HepG2 (cell line): Measurements from ENCODE around the gene PLOD2. TPM values are rescaled to one million over a fixed set of nuclear protein-coding genes. Genes with fewer than 3 reads are reported as not detected.

Experiments used
- DNMT1 ChIP-seq: sonication (generic); formaldehyde crosslinking; IDR thresholded peaks from 2 replicates; pipeline ENCODE4 v1.5.1; 2020; ENCODE audit warnings: mild to moderate bottlenecking, missing genetic modification reagents
- FOXK1 ChIP-seq: sonication (generic); formaldehyde crosslinking; IDR thresholded peaks from 2 replicates; pipeline ENCODE4 v1.4.0; 2020; ENCODE audit warnings: low read depth, missing genetic modification reagents, borderline replicate concordance
- FOXO1 ChIP-seq: sonication (generic); formaldehyde crosslinking; IDR thresholded peaks from 2 replicates; pipeline ENCODE4 v1.4.0; 2020; ENCODE audit warnings: missing genetic modification reagents
- GABPA ChIP-seq, 2 experiments: IDR thresholded peaks; 2 replicates each; pipeline ENCODE4 v1.6.1; 2011 to 2016; ENCODE audit warnings: low read depth in 2 of 2, low read length in 1 of 2, missing biosample characterization in 1 of 2, missing genetic modification characterization in 1 of 2
- LCORL ChIP-seq, 2 experiments: fragments of 450-650 bp in 1 of 2; sonication (generic) in 1 of 2; formaldehyde crosslinking in 1 of 2; IDR thresholded peaks; 2 replicates each; pipeline versions ENCODE4 v1.5.0 to v1.6.1; 2017 to 2020; ENCODE audit warnings: antibody characterized with exemption in 1 of 2, missing genetic modification reagents in 1 of 2
- NFE2L1 ChIP-seq: sonication (generic); formaldehyde crosslinking; IDR thresholded peaks from 2 replicates; pipeline ENCODE4 v1.4.0; 2020; ENCODE audit warnings: missing genetic modification reagents, mild to moderate bottlenecking, borderline replicate concordance
- PCBP1 ChIP-seq: fragments of 200-400 bp; formaldehyde crosslinking; IDR thresholded peaks from 2 replicates; pipeline ENCODE4 v1.6.1; 2017; ENCODE audit warnings: mild to moderate bottlenecking, low read depth, low read length, borderline replicate concordance
- RBAK ChIP-seq: sonication (generic); formaldehyde crosslinking; IDR thresholded peaks from 2 replicates; pipeline ENCODE4 v1.5.1; 2020; ENCODE audit warnings: mild to moderate bottlenecking, missing genetic modification reagents
- SALL2 ChIP-seq: sonication (generic); formaldehyde crosslinking; IDR thresholded peaks from 2 replicates; pipeline ENCODE4 v1.8.1; 2023; ENCODE audit warnings: mild to moderate bottlenecking, missing genetic modification reagents, inconsistent platforms
- U2AF2 ChIP-seq: fragments of 200-400 bp; formaldehyde crosslinking; IDR thresholded peaks from 2 replicates; pipeline ENCODE4 v1.6.1; 2017; ENCODE audit warnings: low read depth, mild to moderate bottlenecking, low read length
- ZBTB3 ChIP-seq: sonication (generic); formaldehyde crosslinking; IDR thresholded peaks from 2 replicates; pipeline ENCODE4 v1.4.0; 2020; ENCODE audit warnings: low read depth, mild to moderate bottlenecking, moderate library complexity, missing genetic modification reagents, borderline replicate concordance
- ZFP90 ChIP-seq: sonication (generic); formaldehyde crosslinking; IDR thresholded peaks from 2 replicates; pipeline ENCODE4 v1.8.0; 2022; ENCODE audit warnings: missing genetic modification reagents, mild to moderate bottlenecking, inconsistent platforms, borderline replicate concordance
- ZNF234 ChIP-seq: sonication (generic); formaldehyde crosslinking; conservative IDR thresholded peaks from 2 replicates; pipeline ENCODE4 v1.5.1; 2020; ENCODE audit warnings: mild to moderate bottlenecking, missing genetic modification reagents
- polyA plus RNA-seq, 8 experiments: library from polyadenylated mRNA; depleted of rRNA in 3 of 8; stranded (reverse) in 7 of 8; unstranded in 1 of 8; fragments of >200 nt; fragmentation: Illumina TruSeq in 4 of 8; extraction: Trizol in 4 of 8; gene quantifications; 2 replicates each; pipeline versions ENCODE4 v1.2.1 to v1.2.3, GENCODE V29; 2011 to 2016; ENCODE audit warnings: low read depth in 4 of 8, missing spikeins in 1 of 8, mixed read lengths in 1 of 8; ENCODE audit not compliant: insufficient read depth in 1 of 8
- total RNA-seq, 5 experiments: library from RNA; depleted of rRNA; stranded (reverse); fragments of >200 nt; fragmentation: Illumina TruSeq; extraction: Trizol; gene quantifications; 2 replicates each; pipeline ENCODE4 v1.2.3, GENCODE V29; 2016; ENCODE audit warnings: low read depth in 1 of 5
- TF ChIP-seq, protein P1 (sequence below): sonication (generic); formaldehyde crosslinking; IDR thresholded peaks from 2 replicates; pipeline ENCODE4 v1.9.0; 2021; ENCODE audit warnings: mild to moderate bottlenecking, missing genetic modification reagents
- TF ChIP-seq, protein P2 (sequence below): sonication (generic); formaldehyde crosslinking; IDR thresholded peaks from 2 replicates; pipeline ENCODE4 v1.4.0; 2020; ENCODE audit warnings: missing genetic modification reagents, borderline replicate concordance
- TF ChIP-seq, protein P3 (sequence below): sonication (generic); formaldehyde crosslinking; IDR thresholded peaks from 2 replicates; pipeline ENCODE4 v1.8.0; 2022; ENCODE audit warnings: low read depth, missing genetic modification reagents
- TF ChIP-seq, protein P4 (sequence below): sonication (generic); formaldehyde crosslinking; conservative IDR thresholded peaks from 2 replicates; pipeline ENCODE4 v1.8.0; 2022; ENCODE audit warnings: low read depth, missing genetic modification reagents

PLOD2 gene
- total and polyA plus RNA-seq, 2 of the 13 experiments (the other 11 are each of a cell fraction or from before 2014, with no cell fraction given): 107 to 161 TPM

DNA sequence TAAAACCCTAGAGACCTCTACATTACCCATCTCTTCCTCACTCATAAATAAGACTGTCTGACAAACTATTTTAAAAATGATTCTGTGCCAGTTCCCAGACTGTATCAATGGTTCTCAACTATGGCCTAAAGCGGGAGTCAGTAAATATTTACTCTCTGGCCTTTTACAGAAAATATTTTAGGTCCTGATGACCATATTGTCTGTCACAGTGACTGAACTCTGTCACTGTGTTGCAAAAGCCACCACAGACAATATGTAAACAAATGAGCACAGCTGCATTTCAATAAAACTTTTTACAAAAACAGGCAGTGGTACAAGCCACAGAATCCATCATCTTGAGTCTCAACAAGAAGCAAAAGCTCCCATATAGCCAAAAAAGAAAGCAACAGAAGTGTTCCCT lies 45.4 kb downstream of the PLOD2 start (continued):
- TF ChIP-seq, protein P1, sequence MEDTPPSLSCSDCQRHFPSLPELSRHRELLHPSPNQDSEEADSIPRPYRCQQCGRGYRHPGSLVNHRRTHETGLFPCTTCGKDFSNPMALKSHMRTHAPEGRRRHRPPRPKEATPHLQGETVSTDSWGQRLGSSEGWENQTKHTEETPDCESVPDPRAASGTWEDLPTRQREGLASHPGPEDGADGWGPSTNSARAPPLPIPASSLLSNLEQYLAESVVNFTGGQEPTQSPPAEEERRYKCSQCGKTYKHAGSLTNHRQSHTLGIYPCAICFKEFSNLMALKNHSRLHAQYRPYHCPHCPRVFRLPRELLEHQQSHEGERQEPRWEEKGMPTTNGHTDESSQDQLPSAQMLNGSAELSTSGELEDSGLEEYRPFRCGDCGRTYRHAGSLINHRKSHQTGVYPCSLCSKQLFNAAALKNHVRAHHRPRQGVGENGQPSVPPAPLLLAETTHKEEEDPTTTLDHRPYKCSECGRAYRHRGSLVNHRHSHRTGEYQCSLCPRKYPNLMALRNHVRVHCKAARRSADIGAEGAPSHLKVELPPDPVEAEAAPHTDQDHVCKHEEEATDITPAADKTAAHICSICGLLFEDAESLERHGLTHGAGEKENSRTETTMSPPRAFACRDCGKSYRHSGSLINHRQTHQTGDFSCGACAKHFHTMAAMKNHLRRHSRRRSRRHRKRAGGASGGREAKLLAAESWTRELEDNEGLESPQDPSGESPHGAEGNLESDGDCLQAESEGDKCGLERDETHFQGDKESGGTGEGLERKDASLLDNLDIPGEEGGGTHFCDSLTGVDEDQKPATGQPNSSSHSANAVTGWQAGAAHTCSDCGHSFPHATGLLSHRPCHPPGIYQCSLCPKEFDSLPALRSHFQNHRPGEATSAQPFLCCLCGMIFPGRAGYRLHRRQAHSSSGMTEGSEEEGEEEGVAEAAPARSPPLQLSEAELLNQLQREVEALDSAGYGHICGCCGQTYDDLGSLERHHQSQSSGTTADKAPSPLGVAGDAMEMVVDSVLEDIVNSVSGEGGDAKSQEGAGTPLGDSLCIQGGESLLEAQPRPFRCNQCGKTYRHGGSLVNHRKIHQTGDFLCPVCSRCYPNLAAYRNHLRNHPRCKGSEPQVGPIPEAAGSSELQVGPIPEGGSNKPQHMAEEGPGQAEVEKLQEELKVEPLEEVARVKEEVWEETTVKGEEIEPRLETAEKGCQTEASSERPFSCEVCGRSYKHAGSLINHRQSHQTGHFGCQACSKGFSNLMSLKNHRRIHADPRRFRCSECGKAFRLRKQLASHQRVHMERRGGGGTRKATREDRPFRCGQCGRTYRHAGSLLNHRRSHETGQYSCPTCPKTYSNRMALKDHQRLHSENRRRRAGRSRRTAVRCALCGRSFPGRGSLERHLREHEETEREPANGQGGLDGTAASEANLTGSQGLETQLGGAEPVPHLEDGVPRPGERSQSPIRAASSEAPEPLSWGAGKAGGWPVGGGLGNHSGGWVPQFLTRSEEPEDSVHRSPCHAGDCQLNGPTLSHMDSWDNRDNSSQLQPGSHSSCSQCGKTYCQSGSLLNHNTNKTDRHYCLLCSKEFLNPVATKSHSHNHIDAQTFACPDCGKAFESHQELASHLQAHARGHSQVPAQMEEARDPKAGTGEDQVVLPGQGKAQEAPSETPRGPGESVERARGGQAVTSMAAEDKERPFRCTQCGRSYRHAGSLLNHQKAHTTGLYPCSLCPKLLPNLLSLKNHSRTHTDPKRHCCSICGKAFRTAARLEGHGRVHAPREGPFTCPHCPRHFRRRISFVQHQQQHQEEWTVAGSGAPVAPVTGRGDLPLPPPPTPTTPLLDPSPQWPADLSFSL (CRISPR knock-in tag): 0 out of 2 replicates have a peak, but pooled peaks have one; percentile 17
- TF ChIP-seq, protein P2, sequence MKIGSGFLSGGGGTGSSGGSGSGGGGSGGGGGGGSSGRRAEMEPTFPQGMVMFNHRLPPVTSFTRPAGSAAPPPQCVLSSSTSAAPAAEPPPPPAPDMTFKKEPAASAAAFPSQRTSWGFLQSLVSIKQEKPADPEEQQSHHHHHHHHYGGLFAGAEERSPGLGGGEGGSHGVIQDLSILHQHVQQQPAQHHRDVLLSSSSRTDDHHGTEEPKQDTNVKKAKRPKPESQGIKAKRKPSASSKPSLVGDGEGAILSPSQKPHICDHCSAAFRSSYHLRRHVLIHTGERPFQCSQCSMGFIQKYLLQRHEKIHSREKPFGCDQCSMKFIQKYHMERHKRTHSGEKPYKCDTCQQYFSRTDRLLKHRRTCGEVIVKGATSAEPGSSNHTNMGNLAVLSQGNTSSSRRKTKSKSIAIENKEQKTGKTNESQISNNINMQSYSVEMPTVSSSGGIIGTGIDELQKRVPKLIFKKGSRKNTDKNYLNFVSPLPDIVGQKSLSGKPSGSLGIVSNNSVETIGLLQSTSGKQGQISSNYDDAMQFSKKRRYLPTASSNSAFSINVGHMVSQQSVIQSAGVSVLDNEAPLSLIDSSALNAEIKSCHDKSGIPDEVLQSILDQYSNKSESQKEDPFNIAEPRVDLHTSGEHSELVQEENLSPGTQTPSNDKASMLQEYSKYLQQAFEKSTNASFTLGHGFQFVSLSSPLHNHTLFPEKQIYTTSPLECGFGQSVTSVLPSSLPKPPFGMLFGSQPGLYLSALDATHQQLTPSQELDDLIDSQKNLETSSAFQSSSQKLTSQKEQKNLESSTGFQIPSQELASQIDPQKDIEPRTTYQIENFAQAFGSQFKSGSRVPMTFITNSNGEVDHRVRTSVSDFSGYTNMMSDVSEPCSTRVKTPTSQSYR (CRISPR knock-in tag): no peak
- TF ChIP-seq LCORL (IDR thresholded peaks at IDR 0.05) (peak; percentile 55; the same call in 1 of the 2 replicates), LCORL (CRISPR knock-in tag; IDR thresholded peaks at IDR 0.05) (no peak), ZBTB3 (no peak), GABPA (IDR thresholded peaks at IDR 0.05; ENCODE audit: low read depth, low read length) (no peak), GABPA (CRISPR knock-in tag; IDR thresholded peaks at IDR 0.05; ENCODE audit: low read depth) (no peak), FOXK1 (CRISPR knock-in tag) (peak; percentile 91), SALL2 (CRISPR knock-in tag) (no peak), DNMT1 (no peak), NFE2L1 (CRISPR knock-in tag) (no peak), FOXO1 (CRISPR knock-in tag) (peak; percentile 92; the same call in 1 of the 2 replicates), RBAK (CRISPR knock-in tag) (no peak), ZNF234 (no peak), ZFP90 (CRISPR knock-in tag) (no peak), PCBP1 (no peak), U2AF2 (no peak)
- TF ChIP-seq, protein P3, sequence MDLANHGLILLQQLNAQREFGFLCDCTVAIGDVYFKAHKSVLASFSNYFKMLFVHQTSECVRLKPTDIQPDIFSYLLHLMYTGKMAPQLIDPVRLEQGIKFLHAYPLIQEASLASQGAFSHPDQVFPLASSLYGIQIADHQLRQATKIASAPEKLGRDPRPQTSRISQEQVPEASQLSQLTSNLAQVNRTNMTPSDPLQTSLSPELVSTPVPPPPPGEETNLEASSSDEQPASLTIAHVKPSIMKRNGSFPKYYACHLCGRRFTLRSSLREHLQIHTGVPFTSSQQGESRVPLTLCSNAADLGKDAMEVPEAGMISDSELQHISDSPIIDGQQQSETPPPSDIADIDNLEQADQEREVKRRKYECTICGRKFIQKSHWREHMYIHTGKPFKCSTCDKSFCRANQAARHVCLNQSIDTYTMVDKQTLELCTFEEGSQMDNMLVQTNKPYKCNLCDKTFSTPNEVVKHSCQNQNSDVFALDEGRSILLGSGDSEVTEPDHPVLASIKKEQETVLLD (CRISPR knock-in tag): no peak
- TF ChIP-seq, protein P4, sequence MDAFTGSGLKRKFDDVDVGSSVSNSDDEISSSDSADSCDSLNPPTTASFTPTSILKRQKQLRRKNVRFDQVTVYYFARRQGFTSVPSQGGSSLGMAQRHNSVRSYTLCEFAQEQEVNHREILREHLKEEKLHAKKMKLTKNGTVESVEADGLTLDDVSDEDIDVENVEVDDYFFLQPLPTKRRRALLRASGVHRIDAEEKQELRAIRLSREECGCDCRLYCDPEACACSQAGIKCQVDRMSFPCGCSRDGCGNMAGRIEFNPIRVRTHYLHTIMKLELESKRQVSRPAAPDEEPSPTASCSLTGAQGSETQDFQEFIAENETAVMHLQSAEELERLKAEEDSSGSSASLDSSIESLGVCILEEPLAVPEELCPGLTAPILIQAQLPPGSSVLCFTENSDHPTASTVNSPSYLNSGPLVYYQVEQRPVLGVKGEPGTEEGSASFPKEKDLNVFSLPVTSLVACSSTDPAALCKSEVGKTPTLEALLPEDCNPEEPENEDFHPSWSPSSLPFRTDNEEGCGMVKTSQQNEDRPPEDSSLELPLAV (CRISPR knock-in tag): no peak
